ENCODE results near the gene RALGPS1.
A peak's percentile ranks its signal among the peaks of the same experiment; 100 is the strongest.

RALGPS1 gene

DNA sequence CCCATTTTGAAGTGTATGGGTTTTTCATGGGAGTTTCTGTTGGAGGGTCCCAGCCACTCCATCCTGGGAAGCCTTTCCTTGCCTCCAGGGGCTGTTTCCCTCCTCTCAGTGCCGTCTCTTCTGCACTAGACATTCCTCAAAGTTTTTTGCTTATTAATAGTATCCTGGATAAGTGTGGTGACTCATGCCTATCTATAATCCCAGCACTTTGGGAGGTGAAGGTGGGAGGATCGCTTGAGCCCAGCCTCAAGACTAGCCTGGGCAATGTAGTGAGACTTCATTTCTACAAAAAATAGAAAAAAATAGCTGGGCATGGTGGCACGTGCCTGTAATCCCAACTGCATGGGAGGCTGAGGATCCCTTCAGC, 43.1 kb downstream of the RALGPS1 start:
- DNase-seq: no peak

DNA sequence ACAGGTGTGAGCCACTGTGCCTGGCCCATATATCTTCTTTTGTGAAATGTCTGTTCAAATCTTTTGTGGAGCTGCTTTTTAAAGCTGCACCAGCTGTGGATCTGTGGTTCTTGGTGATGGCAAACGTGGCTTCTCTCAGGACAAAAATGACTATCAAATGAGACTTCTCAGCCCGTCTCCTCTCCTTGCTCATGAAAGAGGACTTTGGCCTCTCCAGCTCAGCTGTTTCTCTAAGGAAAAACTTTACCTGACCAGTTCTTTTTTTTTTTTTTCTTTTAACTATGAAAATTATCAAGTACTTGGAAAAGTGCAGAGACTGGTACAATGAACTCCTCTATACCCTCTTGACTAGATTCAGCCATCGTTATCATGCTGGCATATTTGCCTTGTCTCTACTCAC, 44.8 kb downstream of the RALGPS1 start:
- DNase-seq: no peak

DNA sequence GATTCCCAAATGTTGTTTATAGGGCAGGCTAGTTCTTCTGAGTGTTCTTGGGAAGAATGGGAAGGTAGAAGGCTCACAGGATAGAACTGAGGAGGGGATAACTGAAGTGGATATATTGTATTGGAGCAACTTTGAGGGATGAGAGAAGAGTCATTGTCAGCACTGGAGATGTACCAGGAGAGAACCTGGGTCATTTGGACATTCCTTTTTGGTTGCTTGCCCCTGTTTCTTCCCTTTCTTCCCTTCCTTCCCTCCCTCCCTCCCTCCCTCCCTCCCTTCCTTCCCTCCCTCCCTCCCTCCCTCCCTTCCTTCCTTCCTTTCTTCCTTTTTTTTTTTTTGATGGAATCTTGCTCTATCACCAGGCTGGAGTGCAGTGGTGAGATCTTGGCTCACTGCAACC, 45.3 kb downstream of the RALGPS1 start:
- no peak for DNase-seq

DNA sequence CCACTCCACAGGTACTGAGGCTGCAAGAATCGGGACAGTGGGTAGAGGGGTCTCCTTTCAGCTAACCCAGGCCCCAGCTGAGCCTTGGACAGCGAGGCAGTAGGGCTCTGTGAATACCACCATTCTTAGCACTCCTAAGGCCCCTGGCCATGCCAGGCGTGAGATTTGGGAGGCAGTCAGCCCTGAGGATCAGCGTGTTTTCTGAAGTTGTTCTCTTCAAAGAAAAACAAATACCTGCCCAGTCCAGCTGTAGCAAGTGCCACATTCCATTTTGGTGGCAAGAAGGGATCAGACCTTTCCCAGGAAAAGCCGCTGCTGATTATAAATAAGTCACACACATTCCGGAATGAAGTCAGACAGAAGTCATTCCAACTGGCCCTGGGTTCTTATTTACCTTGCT, 47.8 kb downstream of the RALGPS1 start:
- no peak for DNase-seq

DNA sequence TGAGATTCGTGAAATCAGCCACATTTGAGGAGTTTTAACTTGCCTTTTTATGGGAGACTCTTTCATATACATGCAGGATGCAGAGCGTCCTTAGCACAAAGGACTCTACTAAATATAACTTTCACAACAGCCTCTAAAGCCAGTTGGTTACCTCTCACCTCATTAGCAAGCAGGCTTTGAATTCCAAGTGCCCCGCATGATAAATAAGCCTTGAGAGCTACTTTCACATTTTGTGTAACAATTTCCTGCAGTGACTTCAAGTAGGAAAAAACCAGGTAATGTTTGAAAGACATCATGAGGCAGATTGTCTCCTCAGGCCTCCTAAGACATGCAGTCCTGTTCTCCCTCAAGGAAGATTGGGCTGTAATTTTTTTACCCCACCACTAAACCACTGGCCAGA, 50.5 kb downstream of the RALGPS1 start:
- no peak for DNase-seq

DNA sequence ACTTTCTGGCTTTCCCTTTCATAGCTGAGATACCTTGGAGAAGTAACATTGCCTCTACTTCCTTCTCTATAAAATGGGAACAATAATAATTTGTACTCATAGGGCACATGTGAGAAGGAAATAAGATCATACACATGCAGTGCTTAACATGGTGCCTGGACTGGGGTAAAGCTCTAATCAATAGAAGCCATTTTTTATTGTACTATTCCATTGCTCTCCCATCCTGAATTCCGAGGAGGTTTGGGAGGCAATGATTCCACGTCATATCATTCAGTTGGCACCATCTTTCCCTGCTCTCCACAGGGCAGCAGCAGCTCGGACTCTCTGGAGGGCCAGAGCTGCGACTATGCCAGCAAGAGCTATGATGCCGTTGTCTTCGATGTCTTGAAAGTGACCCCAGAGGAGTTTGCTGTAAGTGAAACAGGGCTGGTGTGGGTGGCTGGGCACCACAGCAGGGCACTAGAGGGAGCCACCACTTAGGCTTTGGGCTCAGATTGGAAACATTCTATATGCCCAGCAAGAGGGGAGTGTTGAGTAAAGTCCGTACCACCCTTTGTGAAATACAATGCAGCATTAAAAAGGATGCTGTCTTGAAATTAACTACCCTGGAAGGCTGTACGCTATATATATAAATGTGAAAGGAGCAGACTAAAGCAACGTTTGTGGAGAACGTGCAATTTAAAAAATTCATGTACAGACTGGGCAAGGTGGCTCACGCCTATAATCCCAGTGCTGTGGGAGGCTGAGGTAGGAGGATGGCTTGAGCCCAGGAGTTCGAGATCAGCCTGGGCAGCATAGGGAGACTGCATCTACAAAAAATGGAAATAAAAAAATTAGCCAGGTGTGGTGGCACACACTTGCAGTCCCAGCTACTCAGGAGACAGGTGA, 51.2 kb downstream of the RALGPS1 start:
- DNase-seq: peak; percentile 32

DNA sequence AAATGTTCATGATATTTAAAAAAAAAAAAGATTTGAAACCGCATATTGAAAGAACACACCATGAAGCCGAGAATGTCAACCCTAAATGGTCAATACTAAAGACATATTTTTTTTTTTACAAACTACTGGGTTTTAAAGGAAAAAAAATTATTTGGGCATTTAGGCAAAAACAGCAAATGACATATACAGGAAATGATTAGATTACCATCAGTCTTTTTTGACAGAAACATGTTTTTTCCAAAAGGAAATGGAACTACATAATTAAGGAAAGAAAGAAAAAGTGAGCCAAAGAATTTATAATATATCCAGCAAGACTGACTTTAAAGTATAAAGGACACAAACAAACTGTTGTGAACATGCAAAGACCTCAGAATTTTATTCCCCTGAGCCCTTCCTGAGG, 56.7 kb downstream of the RALGPS1 start:
- DNase-seq: no peak

DNA sequence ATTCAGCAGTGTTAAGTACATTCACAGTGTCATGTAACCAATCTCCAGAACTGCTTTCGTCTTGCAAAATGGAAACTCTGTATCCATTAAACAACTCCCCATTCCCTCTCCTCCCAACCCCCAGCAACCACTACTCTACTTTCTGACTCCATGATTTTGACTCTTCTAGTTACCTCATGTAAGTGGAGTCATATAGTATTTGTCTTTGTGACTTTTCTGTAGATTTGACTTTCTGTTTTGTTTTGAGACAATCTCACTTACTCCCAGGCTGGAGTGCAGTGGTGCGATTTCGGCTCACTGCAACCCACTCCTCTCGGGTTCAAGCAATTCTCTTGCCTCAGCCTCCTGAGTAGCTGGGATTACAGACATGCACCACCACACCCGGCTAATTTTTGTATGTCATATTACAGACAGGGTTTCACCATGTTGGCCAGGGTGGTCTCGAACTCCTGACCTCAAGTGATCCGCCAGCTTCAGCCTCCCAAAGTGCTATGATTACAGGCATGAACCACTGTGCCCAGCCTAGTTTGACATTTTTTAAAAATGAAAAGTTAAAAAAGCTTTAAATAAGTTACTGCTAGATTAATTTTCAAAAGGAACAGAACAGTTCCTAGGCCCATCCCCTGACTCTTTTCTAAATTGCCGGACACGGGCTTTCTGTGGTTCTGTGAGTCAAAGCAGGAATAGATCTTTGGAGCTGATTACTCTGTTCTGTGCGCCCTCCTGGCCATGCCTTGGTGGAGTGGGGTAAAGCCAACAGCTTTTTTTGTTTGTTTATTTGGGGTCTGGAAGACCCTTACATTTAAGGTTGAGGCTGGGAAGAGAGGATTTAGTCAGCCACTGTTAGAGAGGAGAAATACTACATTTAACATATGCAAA, 59.3 kb downstream of the RALGPS1 start:
- DNase-seq: no peak

GRCh38 chr9:126974594-126974993, 60.0 kb downstream of the RALGPS1 start:
- no peak for DNase-seq

- no peak for DNase-seq
These were observed 61.0 kb downstream of the RALGPS1 start for GRCh38 chr9:126975327-126976220.

- DNase-seq: no peak
These were observed 64.9 kb downstream of the RALGPS1 start for GRCh38 chr9:126979461-126979860.

- no peak for DNase-seq
These were observed 65.6 kb downstream of the RALGPS1 start for GRCh38 chr9:126980231-126980630.

- DNase-seq: no peak
These were observed 66.6 kb downstream of the RALGPS1 start for GRCh38 chr9:126981218-126981617.

DNA sequence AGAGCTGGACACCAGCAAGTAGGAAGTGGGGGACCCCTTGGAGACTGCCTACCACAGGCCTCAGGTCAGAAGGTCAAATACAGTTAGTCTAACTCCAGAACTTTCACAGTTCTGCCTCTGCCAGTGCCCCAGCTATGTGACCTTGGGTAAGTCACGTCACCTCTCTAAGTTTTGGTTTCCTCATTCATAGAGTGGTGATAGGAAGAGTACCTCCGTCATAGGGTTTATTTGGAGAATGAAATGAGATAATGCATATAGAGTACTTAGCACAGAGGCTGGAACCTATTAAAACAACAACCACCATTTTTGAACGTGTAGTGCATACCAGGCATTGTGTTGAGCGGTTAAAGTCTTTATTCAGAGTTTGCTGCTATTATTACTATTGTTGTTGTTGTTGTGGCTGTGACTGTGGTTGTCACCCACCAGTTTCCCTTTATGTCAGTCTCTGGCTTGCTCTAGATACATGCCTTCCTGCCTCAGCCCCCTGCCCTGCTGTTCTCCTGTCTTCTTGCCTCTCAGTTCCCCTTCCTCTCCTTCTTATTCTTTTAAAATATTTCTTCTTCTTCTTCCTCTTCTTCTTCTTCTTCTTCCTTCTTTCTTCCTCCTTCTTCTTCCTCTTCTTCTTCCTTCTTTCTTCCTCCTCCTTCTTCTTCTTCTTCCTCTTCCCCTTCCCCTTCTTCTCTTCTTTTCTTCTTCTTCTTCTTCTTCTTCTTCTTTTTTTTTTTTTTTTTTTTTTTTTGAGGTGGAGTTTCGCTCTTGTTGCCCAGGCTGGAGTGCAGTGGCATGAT, 67.8 kb downstream of the RALGPS1 start:
- DNase-seq: no peak

DNA sequence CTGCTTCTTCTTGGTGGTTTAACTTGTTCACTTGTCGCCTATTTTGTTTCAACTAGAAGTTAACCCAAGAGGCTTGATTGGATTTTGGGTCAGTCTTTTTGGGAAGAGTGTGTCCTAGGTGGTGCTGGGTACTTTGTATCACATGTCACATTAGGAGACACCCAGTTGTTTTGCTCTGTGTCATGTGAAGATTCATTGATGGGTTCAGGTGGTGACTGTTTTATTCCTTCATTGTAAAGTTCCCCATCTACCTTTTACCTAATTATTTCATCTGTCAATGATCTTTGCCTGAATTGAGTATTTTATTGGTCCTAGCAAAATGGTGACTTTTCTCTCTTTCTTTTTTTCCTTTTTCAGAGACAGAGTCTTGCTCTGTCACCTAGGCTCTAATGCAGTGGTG, 69.2 kb downstream of the RALGPS1 start:
- DNase-seq: no peak

- DNase-seq: no peak
These were observed 70.4 kb downstream of the RALGPS1 start for GRCh38 chr9:126984969-126985368.

GRCh38 chr9:126985870-126986498, 71.4 kb downstream of the RALGPS1 start:
- DNase-seq: peak; percentile 68

DNA sequence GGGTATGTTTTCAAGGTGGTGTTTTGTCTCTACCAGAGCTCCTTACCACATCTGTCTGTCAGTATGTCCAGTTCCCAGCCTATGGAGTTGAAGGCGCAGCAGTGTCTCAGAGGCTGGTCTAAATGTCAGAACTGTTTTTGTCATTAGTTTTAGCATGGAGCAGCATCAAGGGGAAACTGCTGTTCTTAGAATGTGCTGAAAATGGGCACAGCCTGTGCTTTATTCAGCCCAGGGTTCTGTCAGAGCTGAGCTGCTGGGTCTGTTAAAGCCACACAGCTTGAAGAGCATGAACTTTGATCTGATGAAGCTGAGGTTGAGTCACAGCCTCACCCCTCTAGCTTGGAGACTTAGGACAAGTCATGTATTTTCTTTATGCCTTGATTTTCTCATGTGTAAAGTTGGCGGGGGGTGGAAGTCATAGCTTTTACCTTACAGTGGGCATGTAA, 71.9 kb downstream of the RALGPS1 start:
- no peak for DNase-seq

- no peak for DNase-seq
These were observed 74.3 kb downstream of the RALGPS1 start for GRCh38 chr9:126988857-126989256.

- DNase-seq: no peak
These were observed 75.6 kb downstream of the RALGPS1 start for GRCh38 chr9:126989847-126990842.
